Ovary (tissue), 9 donors: Measurements from ENCODE around the gene TBX4. TPM values are rescaled to one million over a fixed set of nuclear protein-coding genes. Genes with fewer than 3 reads are reported as not detected.

ENCODE experiments used
- DNase-seq, 5 donors: peaks; one replicate each; pipeline ENCODE4 v3.0.0-alpha.2; 2019 to 2020
- H3K27ac ChIP-seq, 2 donors: fragments of 200-600 bp; one replicate each; pipeline versions ENCODE4 v1.5.1 to v1.8.0; 2019 to 2022
- H3K27me3 ChIP-seq: fragments of 200-600 bp; one replicate; pipeline ENCODE4 v1.8.0; 2022
- H3K36me3 ChIP-seq: fragments of 200-600 bp; sonication (generic); one replicate; pipeline ENCODE4 v1.5.1; 2019
- H3K4me1 ChIP-seq: one replicate; pipeline ENCODE4 v1.8.1; 2013; ENCODE audit warnings: mild to moderate bottlenecking, moderate library complexity; ENCODE audit not compliant: insufficient read depth
- H3K4me3 ChIP-seq: fragments of 200-600 bp; sonication (generic); one replicate; pipeline ENCODE4 v1.5.1; 2017
- H3K9me3 ChIP-seq, 2 donors: fragments of 200-600 bp in 1 of 2; sonication (generic) in 1 of 2; one replicate each; pipeline versions ENCODE4 v1.5.1 to v1.8.1; 2013 to 2019; ENCODE audit warnings: mild to moderate bottlenecking in 1 of 2, moderate library complexity in 1 of 2
- CTCF ChIP-seq, 3 donors: fragments of 450-650 bp in 2 of 3; fragments of 200-600 bp in 1 of 3; IDR thresholded peaks; one replicate each; pipeline versions ENCODE4 v1.5.1 to v1.8.0; 2016 to 2022; ENCODE audit warnings: antibody characterized with exemption in 3 of 3, mild to moderate bottlenecking in 1 of 3
- EP300 ChIP-seq: sonication (generic); formaldehyde crosslinking; IDR thresholded peaks from one replicate; pipeline ENCODE4 v1.6.1; 2017; ENCODE audit warnings: antibody characterized with exemption
- POLR2A ChIP-seq: fragments of 450-650 bp; IDR thresholded peaks from one replicate; pipeline ENCODE4 v1.6.1; 2017; ENCODE audit warnings: antibody characterized with exemption, mild to moderate bottlenecking, moderate library complexity
- WGBS, 3 donors: extraction: QIAGEN DNeasy Blood & Tissue Kit in 1 of 3; methylation state at CpG; one replicate each; pipeline versions ENCODE4 v1.1.5 to v1.1.7; 2013 to 2017; 5-methylcytosine and 5-hydroxymethylcytosine counted together
- intact Hi-C, 4 donors: fragments of 100-400 bp; cut with DNase I; formaldehyde crosslinking; loops; one replicate each; pipeline versions ENCODE4 v1.11.0 to v1.15.1; 2022 to 2023
- polyA plus RNA-seq, 2 donors: library from polyadenylated mRNA; stranded (reverse); fragments of 200-250 nt in 1 of 2; fragments of 350-450 nt in 1 of 2; fragmentation: Illumina TruSeq in 1 of 2; extraction: RNeasy Lipid Tissue Mini Kit (QIAGEN cat#74804) in 1 of 2; gene quantifications; one replicate each; pipeline ENCODE4 v1.2.3, GENCODE V29; 2013 to 2014
- total RNA-seq, 7 donors: library from RNA; depleted of rRNA in 2 of 7; stranded (reverse); fragments of >200 nt in 2 of 7; fragmentation: NEBNext Ultra II Directional in 3 of 7; extraction: Animal tissue kit (Norgen Biotek cat#: 25700) in 3 of 7; gene quantifications; one replicate each; pipeline versions ENCODE4 v1.1.0 to v1.2.4, GENCODE V29; 2016 to 2023
- donor health status: DM: no; HTN: no; CAD: no; lungs with moderate emphysema.
- donor health status: DM: no; HTN: no; CAD: no.
- donor health status: Bipolar disorder and iron deficiency.
- donor health status: DM: yes; HTN: yes; CAD: no.
- donor health status: DM: no; HTN: no; CAD: no.
- donor health status: DM: yes; HTN: yes; CAD: no.

The TBX4 gene
- total and polyA plus RNA-seq, 9 donors, result 0.18 TPM; not detected in 8

- 38 to 46% (median 42%) methylated on average over 3 of the region's 3 CpGs for whole genome bisulfite sequencing, 3 donors
- H3K27me3 ChIP-seq, result no peaks in the 10 kb centered on the region
Measured at GRCh38 chr17:61517843-61518606, 65.8 kb downstream of the TBX4 start.

DNA sequence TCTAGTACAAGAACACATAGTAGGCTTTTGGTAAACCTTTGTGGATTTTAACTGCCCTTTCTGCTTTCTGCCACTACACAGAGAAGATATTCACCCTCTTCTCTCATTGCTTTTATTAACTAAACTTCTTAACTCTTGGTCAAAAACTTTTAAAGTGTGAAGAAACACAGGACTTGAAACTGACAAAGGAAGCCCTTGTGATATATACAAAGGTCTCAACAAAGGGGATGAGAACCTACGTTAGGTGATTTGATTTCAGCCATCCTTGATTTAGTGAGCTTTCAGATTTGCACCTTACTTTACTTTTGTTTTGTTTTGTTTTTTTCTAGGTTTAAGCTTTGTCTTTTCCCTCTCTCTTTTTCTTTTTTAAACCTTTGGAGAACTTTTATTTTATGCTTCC lies 66.9 kb downstream of the TBX4 start:
- H3K9me3 ChIP-seq, result no peaks in the 10 kb centered on the region
- no peak overlapping the region for H3K27ac ChIP-seq
- TF ChIP-seq POLR2A, result no peak
- TF ChIP-seq EP300, result no peak
- TF ChIP-seq CTCF (IDR thresholded peaks at IDR 0.05), result no peak
- 22 to 53% (median 37%) methylated on average over 1 of the region's 1 CpG for WGBS, 3 donors
- DNase-seq, result no peak
- intact Hi-C loops, result no loop called here
- no peaks in the 10 kb centered on the region for H3K36me3 ChIP-seq
- no peaks in the 10 kb centered on the region for H3K4me1 ChIP-seq
- no peak overlapping the region for H3K4me3 ChIP-seq
- no peaks in the 10 kb centered on the region for H3K27me3 ChIP-seq

More at GRCh38 chr17:61517843-61518606, 65.8 kb downstream of the TBX4 start:
- no peaks in the 10 kb centered on the region for H3K36me3 ChIP-seq
- no peak for DNase-seq
- no peak overlapping the region for H3K4me3 ChIP-seq
- H3K27ac ChIP-seq, result no peak overlapping the region
- TF ChIP-seq CTCF (IDR thresholded peaks at IDR 0.05), result no peak
- TF ChIP-seq POLR2A, result no peak
- TF ChIP-seq EP300, result no peak
- no peaks in the 10 kb centered on the region for H3K4me1 ChIP-seq
- no peaks in the 10 kb centered on the region for H3K9me3 ChIP-seq
- intact Hi-C loops, result no loop called here

GRCh38 chr17:61519754-61520440 lies 67.7 kb downstream of the TBX4 start:
- H3K4me3 ChIP-seq, result no peak overlapping the region
- 59 to 67% (median 67%) methylated on average over 3 of the region's 3 CpGs for WGBS, 3 donors
- TF ChIP-seq POLR2A, result no peak
- no peak for TF ChIP-seq CTCF (IDR thresholded peaks at IDR 0.05)
- no peak for TF ChIP-seq EP300
- no peak for DNase-seq
- H3K27me3 ChIP-seq, result no peaks in the 10 kb centered on the region
- no peak overlapping the region for H3K27ac ChIP-seq
- intact Hi-C loops, result no loop called here
- H3K36me3 ChIP-seq, result no peaks in the 10 kb centered on the region
- no peaks in the 10 kb centered on the region for H3K4me1 ChIP-seq
- no peaks in the 10 kb centered on the region for H3K9me3 ChIP-seq

- H3K36me3 ChIP-seq, result no peaks in the 10 kb centered on the region
- H3K4me1 ChIP-seq, result no peaks in the 10 kb centered on the region
- intact Hi-C loops, result no loop called here
- WGBS, 3 donors, result 72 to 80% (median 75%) methylated on average over 3 of the region's 3 CpGs
- no peaks in the 10 kb centered on the region for H3K9me3 ChIP-seq
- no peak for DNase-seq
- no peak for TF ChIP-seq CTCF (IDR thresholded peaks at IDR 0.05)
- no peak overlapping the region for H3K27ac ChIP-seq
- H3K4me3 ChIP-seq, result no peak overlapping the region
- H3K27me3 ChIP-seq, result no peaks in the 10 kb centered on the region
Measured at GRCh38 chr17:61520897-61521296, 68.7 kb downstream of the TBX4 start.
